ENCODE results near the gene MYL12B.

DNA sequence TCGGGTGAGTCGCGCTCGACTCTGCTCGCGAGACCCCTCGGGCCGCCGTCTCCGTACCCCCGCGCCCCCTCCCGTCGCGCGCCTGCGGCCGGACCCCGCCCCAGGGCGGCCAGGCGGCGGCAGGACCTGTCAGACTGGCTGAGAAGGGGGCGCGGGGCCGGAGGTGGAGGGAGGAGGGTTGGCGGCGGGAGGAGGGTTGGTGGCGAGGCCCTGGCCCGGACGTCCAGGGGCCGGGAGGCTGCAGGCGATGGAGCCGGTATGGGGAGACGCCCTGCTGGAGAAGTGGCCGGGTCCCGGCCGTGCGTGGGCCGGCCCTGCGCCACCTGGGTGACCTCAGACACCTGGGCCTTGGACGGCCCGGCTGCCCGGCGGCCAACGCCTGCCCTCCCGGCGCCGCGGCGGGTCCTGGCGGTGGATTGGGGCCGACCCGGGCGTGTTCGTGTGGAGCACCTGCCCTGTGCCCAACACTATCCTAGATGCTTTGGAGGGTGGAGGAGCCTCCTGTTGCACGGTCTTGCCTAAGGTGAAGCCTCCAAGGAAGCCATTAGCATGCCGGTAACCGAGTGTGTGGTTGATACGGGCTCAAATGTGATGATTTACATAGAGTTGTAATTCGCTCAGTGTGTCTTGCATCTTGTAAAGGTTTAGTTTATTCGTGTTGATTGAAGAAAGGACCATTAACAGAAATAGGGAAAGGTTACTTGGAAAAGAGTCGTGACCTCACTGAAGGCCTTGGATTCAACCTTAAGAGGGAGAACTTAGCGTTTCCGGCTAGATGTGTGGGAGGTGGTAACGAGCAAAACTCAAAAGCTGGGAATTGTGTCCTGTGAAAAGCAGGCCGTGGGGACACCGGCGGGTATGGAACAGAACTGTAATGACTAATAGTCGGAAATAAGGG, 550 bp downstream of the MYL12B start:
- TF ChIP-seq, protein P1, sequence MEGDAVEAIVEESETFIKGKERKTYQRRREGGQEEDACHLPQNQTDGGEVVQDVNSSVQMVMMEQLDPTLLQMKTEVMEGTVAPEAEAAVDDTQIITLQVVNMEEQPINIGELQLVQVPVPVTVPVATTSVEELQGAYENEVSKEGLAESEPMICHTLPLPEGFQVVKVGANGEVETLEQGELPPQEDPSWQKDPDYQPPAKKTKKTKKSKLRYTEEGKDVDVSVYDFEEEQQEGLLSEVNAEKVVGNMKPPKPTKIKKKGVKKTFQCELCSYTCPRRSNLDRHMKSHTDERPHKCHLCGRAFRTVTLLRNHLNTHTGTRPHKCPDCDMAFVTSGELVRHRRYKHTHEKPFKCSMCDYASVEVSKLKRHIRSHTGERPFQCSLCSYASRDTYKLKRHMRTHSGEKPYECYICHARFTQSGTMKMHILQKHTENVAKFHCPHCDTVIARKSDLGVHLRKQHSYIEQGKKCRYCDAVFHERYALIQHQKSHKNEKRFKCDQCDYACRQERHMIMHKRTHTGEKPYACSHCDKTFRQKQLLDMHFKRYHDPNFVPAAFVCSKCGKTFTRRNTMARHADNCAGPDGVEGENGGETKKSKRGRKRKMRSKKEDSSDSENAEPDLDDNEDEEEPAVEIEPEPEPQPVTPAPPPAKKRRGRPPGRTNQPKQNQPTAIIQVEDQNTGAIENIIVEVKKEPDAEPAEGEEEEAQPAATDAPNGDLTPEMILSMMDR (IDR thresholded peaks at IDR 0.05; ENCODE audit: insufficient read depth, low read depth, low read length): no peak
- TF ChIP-seq EZH2 (IDR thresholded peaks at IDR 0.05; ENCODE audit: insufficient read depth, low read length): no peak

All from astrocyte (in vitro differentiated cells and primary cell).